ENCODE data around the gene PIP5K1B. TPM values are rescaled to one million over a fixed set of nuclear protein-coding genes. Genes with fewer than 3 reads are reported as not detected.

The PIP5K1B gene
- total and polyA plus RNA-seq, 2 of the 13 experiments (the other 11 are each of a cell fraction or from before 2014, with no cell fraction given), result 15.8 to 17.5 TPM

DNA sequence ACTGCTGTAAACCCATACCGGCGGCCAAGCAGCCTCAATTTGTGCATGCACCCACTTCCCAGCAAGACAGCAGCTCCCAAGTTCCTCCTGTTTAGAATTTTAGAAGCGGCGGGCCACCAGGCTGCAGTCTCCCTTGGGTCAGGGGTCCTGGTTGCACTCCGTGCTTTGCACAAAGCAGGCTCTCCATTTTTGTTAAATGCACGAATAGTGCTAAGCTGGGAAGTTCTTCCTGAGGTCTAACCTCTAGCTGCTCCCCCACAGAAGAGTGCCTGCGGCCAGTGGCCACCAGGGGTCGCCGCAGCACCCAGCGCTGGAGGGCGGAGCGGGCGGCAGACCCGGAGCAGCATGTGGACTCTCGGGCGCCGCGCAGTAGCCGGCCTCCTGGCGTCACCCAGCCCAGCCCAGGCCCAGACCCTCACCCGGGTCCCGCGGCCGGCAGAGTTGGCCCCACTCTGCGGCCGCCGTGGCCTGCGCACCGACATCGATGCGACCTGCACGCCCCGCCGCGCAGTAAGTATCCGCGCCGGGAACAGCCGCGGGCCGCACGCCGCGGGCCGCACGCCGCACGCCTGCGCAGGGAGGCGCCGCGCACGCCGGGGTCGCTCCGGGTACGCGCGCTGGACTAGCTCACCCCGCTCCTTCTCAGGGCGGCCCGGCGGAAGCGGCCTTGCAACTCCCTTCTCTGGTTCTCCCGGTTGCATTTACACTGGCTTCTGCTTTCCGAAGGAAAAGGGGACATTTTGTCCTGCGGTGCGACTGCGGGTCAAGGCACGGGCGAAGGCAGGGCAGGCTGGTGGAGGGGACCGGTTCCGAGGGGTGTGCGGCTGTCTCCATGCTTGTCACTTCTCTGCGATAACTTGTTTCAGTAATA lies 330.6 kb downstream of the PIP5K1B start, which contains the start of gene FXN (continued):
- TF ChIP-seq, protein P1, sequence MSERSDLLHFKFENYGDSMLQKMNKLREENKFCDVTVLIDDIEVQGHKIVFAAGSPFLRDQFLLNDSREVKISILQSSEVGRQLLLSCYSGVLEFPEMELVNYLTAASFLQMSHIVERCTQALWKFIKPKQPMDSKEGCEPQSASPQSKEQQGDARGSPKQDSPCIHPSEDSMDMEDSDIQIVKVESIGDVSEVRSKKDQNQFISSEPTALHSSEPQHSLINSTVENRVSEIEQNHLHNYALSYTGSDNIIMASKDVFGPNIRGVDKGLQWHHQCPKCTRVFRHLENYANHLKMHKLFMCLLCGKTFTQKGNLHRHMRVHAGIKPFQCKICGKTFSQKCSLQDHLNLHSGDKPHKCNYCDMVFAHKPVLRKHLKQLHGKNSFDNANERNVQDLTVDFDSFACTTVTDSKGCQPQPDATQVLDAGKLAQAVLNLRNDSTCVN (CRISPR knock-in tag; IDR thresholded peaks at IDR 0.05; ENCODE audit: borderline replicate concordance), result no peak
- TF ChIP-seq ZKSCAN5 (CRISPR knock-in tag; IDR thresholded peaks at IDR 0.05) (no peak), ZNF331 (CRISPR knock-in tag; IDR thresholded peaks at IDR 0.05) (peak; percentile 79; the same call in 1 of the 2 replicates), ZNF326 (CRISPR knock-in tag; IDR thresholded peaks at IDR 0.05; ENCODE audit: borderline replicate concordance) (no peak), ZNF136 (CRISPR knock-in tag; IDR thresholded peaks at IDR 0.05; ENCODE audit: low read depth) (no peak), U2AF1 (optimal IDR thresholded peaks at IDR 0.05; ENCODE audit: low read depth, low read length) (no peak), NCOA2 (CRISPR knock-in tag; IDR thresholded peaks at IDR 0.05) (peak; percentile 37), CBX1 (IDR thresholded peaks at IDR 0.05; ENCODE audit: low read depth) (peak; percentile 98), ZFY (CRISPR knock-in tag; IDR thresholded peaks at IDR 0.05) (peak; percentile 98), ZNF30 (CRISPR knock-in tag; IDR thresholded peaks at IDR 0.05) (no peak), ZNF383 (CRISPR knock-in tag; IDR thresholded peaks at IDR 0.05; ENCODE audit: borderline replicate concordance) (no peak), ZC3H4 (CRISPR knock-in tag; IDR thresholded peaks at IDR 0.05; ENCODE audit: borderline replicate concordance) (no peak), TEAD3 (CRISPR knock-in tag; optimal IDR thresholded peaks at IDR 0.05; ENCODE audit: borderline replicate concordance) (peak; percentile 72), NR2F2 (IDR thresholded peaks at IDR 0.05; ENCODE audit: borderline replicate concordance, low read depth) (no peak; the same call in 1 of the 2 replicates), MBD4 (IDR thresholded peaks at IDR 0.05; ENCODE audit: borderline replicate concordance, low read length) (no peak), ZKSCAN1 (IDR thresholded peaks at IDR 0.05; ENCODE audit: low read length) (peak; percentile 73; the same call in 1 of the 2 replicates), ZNF780A (CRISPR knock-in tag; IDR thresholded peaks at IDR 0.05) (no peak), PRMT3 (CRISPR knock-in tag; IDR thresholded peaks at IDR 0.05; ENCODE audit: borderline replicate concordance, low read depth) (no peak), KDM6A (CRISPR knock-in tag; IDR thresholded peaks at IDR 0.05; ENCODE audit: low read depth) (no peak)
- TF ChIP-seq, protein P2, sequence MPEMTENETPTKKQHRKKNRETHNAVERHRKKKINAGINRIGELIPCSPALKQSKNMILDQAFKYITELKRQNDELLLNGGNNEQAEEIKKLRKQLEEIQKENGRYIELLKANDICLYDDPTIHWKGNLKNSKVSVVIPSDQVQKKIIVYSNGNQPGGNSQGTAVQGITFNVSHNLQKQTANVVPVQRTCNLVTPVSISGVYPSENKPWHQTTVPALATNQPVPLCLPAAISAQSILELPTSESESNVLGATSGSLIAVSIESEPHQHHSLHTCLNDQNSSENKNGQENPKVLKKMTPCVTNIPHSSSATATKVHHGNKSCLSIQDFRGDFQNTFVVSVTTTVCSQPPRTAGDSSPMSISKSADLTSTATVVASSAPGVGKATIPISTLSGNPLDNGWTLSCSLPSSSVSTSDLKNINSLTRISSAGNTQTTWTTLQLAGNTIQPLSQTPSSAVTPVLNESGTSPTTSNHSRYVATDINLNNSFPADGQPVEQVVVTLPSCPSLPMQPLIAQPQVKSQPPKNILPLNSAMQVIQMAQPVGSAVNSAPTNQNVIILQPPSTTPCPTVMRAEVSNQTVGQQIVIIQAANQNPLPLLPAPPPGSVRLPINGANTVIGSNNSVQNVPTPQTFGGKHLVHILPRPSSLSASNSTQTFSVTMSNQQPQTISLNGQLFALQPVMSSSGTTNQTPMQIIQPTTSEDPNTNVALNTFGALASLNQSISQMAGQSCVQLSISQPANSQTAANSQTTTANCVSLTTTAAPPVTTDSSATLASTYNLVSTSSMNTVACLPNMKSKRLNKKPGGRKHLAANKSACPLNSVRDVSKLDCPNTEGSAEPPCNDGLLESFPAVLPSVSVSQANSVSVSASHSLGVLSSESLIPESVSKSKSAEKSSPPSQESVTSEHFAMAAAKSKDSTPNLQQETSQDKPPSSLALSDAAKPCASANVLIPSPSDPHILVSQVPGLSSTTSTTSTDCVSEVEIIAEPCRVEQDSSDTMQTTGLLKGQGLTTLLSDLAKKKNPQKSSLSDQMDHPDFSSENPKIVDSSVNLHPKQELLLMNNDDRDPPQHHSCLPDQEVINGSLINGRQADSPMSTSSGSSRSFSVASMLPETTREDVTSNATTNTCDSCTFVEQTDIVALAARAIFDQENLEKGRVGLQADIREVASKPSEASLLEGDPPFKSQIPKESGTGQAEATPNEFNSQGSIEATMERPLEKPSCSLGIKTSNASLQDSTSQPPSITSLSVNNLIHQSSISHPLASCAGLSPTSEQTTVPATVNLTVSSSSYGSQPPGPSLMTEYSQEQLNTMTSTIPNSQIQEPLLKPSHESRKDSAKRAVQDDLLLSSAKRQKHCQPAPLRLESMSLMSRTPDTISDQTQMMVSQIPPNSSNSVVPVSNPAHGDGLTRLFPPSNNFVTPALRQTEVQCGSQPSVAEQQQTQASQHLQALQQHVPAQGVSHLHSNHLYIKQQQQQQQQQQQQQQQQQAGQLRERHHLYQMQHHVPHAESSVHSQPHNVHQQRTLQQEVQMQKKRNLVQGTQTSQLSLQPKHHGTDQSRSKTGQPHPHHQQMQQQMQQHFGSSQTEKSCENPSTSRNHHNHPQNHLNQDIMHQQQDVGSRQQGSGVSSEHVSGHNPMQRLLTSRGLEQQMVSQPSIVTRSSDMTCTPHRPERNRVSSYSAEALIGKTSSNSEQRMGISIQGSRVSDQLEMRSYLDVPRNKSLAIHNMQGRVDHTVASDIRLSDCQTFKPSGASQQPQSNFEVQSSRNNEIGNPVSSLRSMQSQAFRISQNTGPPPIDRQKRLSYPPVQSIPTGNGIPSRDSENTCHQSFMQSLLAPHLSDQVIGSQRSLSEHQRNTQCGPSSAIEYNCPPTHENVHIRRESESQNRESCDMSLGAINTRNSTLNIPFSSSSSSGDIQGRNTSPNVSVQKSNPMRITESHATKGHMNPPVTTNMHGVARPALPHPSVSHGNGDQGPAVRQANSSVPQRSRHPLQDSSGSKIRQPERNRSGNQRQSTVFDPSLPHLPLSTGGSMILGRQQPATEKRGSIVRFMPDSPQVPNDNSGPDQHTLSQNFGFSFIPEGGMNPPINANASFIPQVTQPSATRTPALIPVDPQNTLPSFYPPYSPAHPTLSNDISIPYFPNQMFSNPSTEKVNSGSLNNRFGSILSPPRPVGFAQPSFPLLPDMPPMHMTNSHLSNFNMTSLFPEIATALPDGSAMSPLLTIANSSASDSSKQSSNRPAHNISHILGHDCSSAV (CRISPR knock-in tag; IDR thresholded peaks at IDR 0.05; ENCODE audit: borderline replicate concordance), result no peak
- TF ChIP-seq, protein P3, sequence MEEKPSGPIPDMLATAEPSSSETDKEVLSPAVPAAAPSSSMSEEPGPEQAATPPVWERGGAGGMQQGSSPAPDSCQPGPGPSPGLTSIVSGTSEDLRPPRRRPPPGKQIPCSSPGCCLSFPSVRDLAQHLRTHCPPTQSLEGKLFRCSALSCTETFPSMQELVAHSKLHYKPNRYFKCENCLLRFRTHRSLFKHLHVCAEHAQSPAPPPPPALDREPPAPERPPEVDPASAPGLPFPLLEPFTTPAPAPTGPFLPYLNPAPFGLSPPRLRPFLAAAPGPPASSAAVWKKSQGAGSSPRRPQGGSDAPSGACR (CRISPR knock-in tag; IDR thresholded peaks at IDR 0.05), result peak; percentile 38
